ENCODE results near the gene DPY19L2.
"Not testable (repeated sequence)": the region's sequence is repeated elsewhere in the genome, so short reads cannot be mapped to it uniquely, and the experiment has no call there.

DNA sequence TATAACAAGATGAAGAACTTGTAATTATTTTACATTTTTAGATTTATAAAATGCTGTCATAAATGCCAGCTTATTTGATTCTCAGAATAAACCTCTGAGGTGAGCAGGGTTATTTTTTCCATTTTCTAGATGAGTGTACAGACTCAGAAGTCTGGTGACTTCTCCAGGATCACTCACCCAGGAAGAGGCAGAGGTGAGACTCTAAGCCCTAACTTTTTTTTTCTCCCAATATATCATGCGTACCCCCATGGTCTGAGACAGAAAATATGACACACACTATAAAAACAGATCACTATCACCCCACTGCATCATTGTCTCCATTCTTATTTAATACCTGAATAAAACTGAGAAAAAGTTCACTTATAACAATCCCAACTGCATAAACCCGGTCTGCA lies 45.4 kb upstream of the DPY19L2 start:
- TF ChIP-seq, protein P1, sequence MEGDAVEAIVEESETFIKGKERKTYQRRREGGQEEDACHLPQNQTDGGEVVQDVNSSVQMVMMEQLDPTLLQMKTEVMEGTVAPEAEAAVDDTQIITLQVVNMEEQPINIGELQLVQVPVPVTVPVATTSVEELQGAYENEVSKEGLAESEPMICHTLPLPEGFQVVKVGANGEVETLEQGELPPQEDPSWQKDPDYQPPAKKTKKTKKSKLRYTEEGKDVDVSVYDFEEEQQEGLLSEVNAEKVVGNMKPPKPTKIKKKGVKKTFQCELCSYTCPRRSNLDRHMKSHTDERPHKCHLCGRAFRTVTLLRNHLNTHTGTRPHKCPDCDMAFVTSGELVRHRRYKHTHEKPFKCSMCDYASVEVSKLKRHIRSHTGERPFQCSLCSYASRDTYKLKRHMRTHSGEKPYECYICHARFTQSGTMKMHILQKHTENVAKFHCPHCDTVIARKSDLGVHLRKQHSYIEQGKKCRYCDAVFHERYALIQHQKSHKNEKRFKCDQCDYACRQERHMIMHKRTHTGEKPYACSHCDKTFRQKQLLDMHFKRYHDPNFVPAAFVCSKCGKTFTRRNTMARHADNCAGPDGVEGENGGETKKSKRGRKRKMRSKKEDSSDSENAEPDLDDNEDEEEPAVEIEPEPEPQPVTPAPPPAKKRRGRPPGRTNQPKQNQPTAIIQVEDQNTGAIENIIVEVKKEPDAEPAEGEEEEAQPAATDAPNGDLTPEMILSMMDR (IDR thresholded peaks at IDR 0.05; ENCODE audit: low read length), result not testable (repeated sequence)
- TF ChIP-seq EZH2 (IDR thresholded peaks at IDR 0.05; ENCODE audit: borderline replicate concordance, low read length), result not testable (repeated sequence)

Data from OCI-LY1 (cell line).